Gastrocnemius medialis (tissue), 4 donors: ENCODE data around the gene SERPINA3. TPM values are rescaled to one million over a fixed set of nuclear protein-coding genes. Genes with fewer than 3 reads are reported as not detected.

Source experiments
- ATAC-seq, 2 donors: fragments of 150-250 bp; one replicate each; pipeline ENCODE4 v1.9.1; 2016
- DNase-seq, 2 donors: peaks; one replicate each; pipeline ENCODE4 v3.0.0-alpha.2; 2019
- H3K27ac ChIP-seq, 4 donors: fragments of 200-600 bp; sonication (generic); 1 replicate in 1 of 4; 2 replicates in 3 of 4; pipeline ENCODE4 v1.5.1; 2016 to 2018; ENCODE audit warnings: mild to moderate bottlenecking in 2 of 4, moderate library complexity in 1 of 4
- H3K27me3 ChIP-seq, 3 donors: fragments of 200-600 bp; sonication (generic) in 2 of 3; 1 replicate in 1 of 3; 2 replicates in 2 of 3; pipeline versions ENCODE4 v1.5.1 to v1.6.0; 2016 to 2019; ENCODE audit warnings: mild to moderate bottlenecking in 1 of 3, moderate library complexity in 1 of 3
- H3K36me3 ChIP-seq, 2 donors: fragments of 200-600 bp; sonication (generic) in 1 of 2; one replicate each; pipeline ENCODE4 v1.5.1; 2017 to 2018
- H3K4me1 ChIP-seq, 2 donors: fragments of 200-600 bp; sonication (generic) in 1 of 2; one replicate each; pipeline ENCODE4 v1.5.1; 2016 to 2017; ENCODE audit warnings: mild to moderate bottlenecking in 2 of 2
- H3K4me3 ChIP-seq, 4 donors: fragments of 200-600 bp; sonication (generic) in 3 of 4; 1 replicate in 1 of 4; 2 replicates in 3 of 4; pipeline ENCODE4 v1.5.1; 2016 to 2019; ENCODE audit warnings: mild to moderate bottlenecking in 2 of 4
- H3K9me3 ChIP-seq, 3 donors: fragments of 200-600 bp; sonication (generic) in 2 of 3; 1 replicate in 1 of 3; 2 replicates in 2 of 3; pipeline ENCODE4 v1.5.1; 2016 to 2019
- CTCF ChIP-seq, 5 experiments: fragments of 450-650 bp in 3 of 5; fragments of 200-600 bp in 2 of 5; sonication (generic) in 2 of 5; IDR thresholded peaks in 4 of 5; conservative IDR thresholded peaks in 1 of 5; 1 replicate in 4 of 5; 2 replicates in 1 of 5; pipeline ENCODE4 v1.5.1; 2016 to 2019; ENCODE audit warnings: antibody characterized with exemption in 5 of 5, mild to moderate bottlenecking in 3 of 5, moderate library complexity in 3 of 5
- POLR2A ChIP-seq, 2 donors: fragments of 450-650 bp; IDR thresholded peaks; one replicate each; pipeline ENCODE4 v1.6.1; 2017; ENCODE audit warnings: antibody characterized with exemption in 2 of 2, mild to moderate bottlenecking in 2 of 2, moderate library complexity in 2 of 2
- in situ Hi-C, 4 donors: fragments of 200-750 bp; cut with MboI; loops; one replicate each; pipeline versions ENCODE4 v1.15.0 to v1.8.0; 2017; ENCODE audit warnings: low sequenced_read_pairs in 4 of 4
- intact Hi-C: fragments of 100-400 bp; cut with DNase I; formaldehyde crosslinking; loops from one replicate; pipeline ENCODE4 v1.15.1; 2023; ENCODE audit warnings: low total_unique reads
- total RNA-seq, 4 donors: library from RNA; depleted of rRNA; stranded (reverse); fragments of >200 nt; gene quantifications; one replicate each; pipeline versions ENCODE4 v1.1.0 to v1.2.3, GENCODE V29; 2016

SERPINA3 gene
- total RNA-seq, 4 donors from 2014 or later, result 18.3 to 80.9 (median 66.3) TPM

GRCh38 chr14:94591871-94592270 is 20.3 kb upstream of the SERPINA3 start:
- intact Hi-C loops, result no loop called here
- peaks cover 0 to 11% of the 10 kb centered on the region in 2 donors for H3K4me1 ChIP-seq
- no peak for TF ChIP-seq POLR2A (IDR thresholded peaks at IDR 0.05)
- no peak for TF ChIP-seq CTCF (IDR thresholded peaks at IDR 0.05 in 4 of 5, conservative IDR thresholded peaks at IDR 0.05 in 1 of 5)

GRCh38 chr14:94592457-94592856 is 19.7 kb upstream of the SERPINA3 start:
- no peaks in the 10 kb centered on the region for H3K9me3 ChIP-seq
- H3K27me3 ChIP-seq, result no peaks in the 10 kb centered on the region
- TF ChIP-seq CTCF (IDR thresholded peaks at IDR 0.05 in 4 of 5, conservative IDR thresholded peaks at IDR 0.05 in 1 of 5) (no peak), POLR2A (IDR thresholded peaks at IDR 0.05) (no peak)
- no peak for ATAC-seq
- H3K4me1 ChIP-seq, result peaks cover 0 to 15% of the 10 kb centered on the region in 2 donors
- no peak for DNase-seq
- H3K4me3 ChIP-seq, result no peak overlapping the region
- in situ Hi-C loops (no loop called here), intact Hi-C loops (no loop called here)
- no peak overlapping the region for H3K27ac ChIP-seq
- H3K36me3 ChIP-seq, result no peaks in the 10 kb centered on the region

More at GRCh38 chr14:94591871-94592270, 20.3 kb upstream of the SERPINA3 start:
- no peaks in the 10 kb centered on the region for H3K36me3 ChIP-seq
- in situ Hi-C loops, result no loop called here
- no peaks in the 10 kb centered on the region for H3K9me3 ChIP-seq
- no peaks in the 10 kb centered on the region for H3K27me3 ChIP-seq
- no peak for ATAC-seq
- no peak overlapping the region for H3K27ac ChIP-seq
- DNase-seq, result no peak
- no peak overlapping the region for H3K4me3 ChIP-seq

GRCh38 chr14:94593376-94593748 is 18.8 kb upstream of the SERPINA3 start:
- in situ Hi-C loops (no loop called here), intact Hi-C loops (no loop called here)
- Histone ChIP-seq H3K4me1 (peaks cover 0 to 22% of the 10 kb centered on the region in 2 donors), H3K9me3 (no peaks in the 10 kb centered on the region), H3K27me3 (no peaks in the 10 kb centered on the region), H3K36me3 (no peaks in the 10 kb centered on the region), H3K4me3 (no peak overlapping the region), H3K27ac (no peak overlapping the region)
- no peak for TF ChIP-seq POLR2A (IDR thresholded peaks at IDR 0.05)
- no peak for TF ChIP-seq CTCF (IDR thresholded peaks at IDR 0.05 in 4 of 5, conservative IDR thresholded peaks at IDR 0.05 in 1 of 5)
- ATAC-seq, result peak; percentile 45 to 69
- DNase-seq, result no peak

GRCh38 chr14:94593749-94594431 is 18.3 kb upstream of the SERPINA3 start:
- H3K27ac ChIP-seq, result no peak overlapping the region
- H3K27me3 ChIP-seq, result no peaks in the 10 kb centered on the region
- no peaks in the 10 kb centered on the region for H3K36me3 ChIP-seq
- ATAC-seq, result peak in 1 of 2 donors; percentile 56
- no peaks in the 10 kb centered on the region for H3K9me3 ChIP-seq
- TF ChIP-seq CTCF (IDR thresholded peaks at IDR 0.05 in 4 of 5, conservative IDR thresholded peaks at IDR 0.05 in 1 of 5) (no peak), POLR2A (IDR thresholded peaks at IDR 0.05) (no peak)
- in situ Hi-C loops (no loop called here), intact Hi-C loops (no loop called here)
- H3K4me1 ChIP-seq, result peaks cover 0 to 27% of the 10 kb centered on the region in 2 donors
- DNase-seq, result no peak
- no peak overlapping the region for H3K4me3 ChIP-seq

- in situ Hi-C loops, result no loop called here
- TF ChIP-seq POLR2A (IDR thresholded peaks at IDR 0.05), result no peak
- no peak for TF ChIP-seq CTCF (IDR thresholded peaks at IDR 0.05 in 4 of 5, conservative IDR thresholded peaks at IDR 0.05 in 1 of 5)
- peaks cover 2 to 31% of the 10 kb centered on the region in 2 donors for H3K4me1 ChIP-seq
- no peak for ATAC-seq
- H3K27me3 ChIP-seq, result no peaks in the 10 kb centered on the region
- DNase-seq, result no peak
- H3K36me3 ChIP-seq, result no peaks in the 10 kb centered on the region
- H3K27ac ChIP-seq, result no peak overlapping the region
- H3K4me3 ChIP-seq, result no peak overlapping the region
- no peaks in the 10 kb centered on the region for H3K9me3 ChIP-seq
- intact Hi-C loops, result no loop called here
Observed at GRCh38 chr14:94594441-94594840, 17.8 kb upstream of the SERPINA3 start.
